IMR-90 (cell line): Measurements from ENCODE around the gene GGTLC2. TPM values are rescaled to one million over a fixed set of nuclear protein-coding genes. Genes with fewer than 3 reads are reported as not detected.

Experiments
- ATAC-seq: fragments of 200-7000 bp; cut with Tn5 transposase; 2 replicates; pipeline ENCODE4 v1.9.1; 2020; ENCODE audit warnings: low read depth, mild to moderate bottlenecking, moderate library complexity
- BruUV-seq: library from RNA; stranded (reverse); fragments of 400-500 nt; replicated peaks from 2 replicates; lab custom pipeline; 2021; lab: Mats Ljungman, UMichigan
- CTCF ChIA-PET: fragments of 300-600 bp; formaldehyde crosslinking; extraction: SDS; loops from one replicate; lab custom pipeline; 2021; ENCODE audit warnings: antibody characterized with exemption; lab: Yijun Ruan, JAX
- POLR2A ChIA-PET: fragments of 300-600 bp; sonication (Branson Sonifier 250); formaldehyde crosslinking; loops from one replicate; lab custom pipeline; 2022; ENCODE audit warnings: antibody characterized with exemption; ENCODE audit not compliant: unreplicated experiment; lab: Charles Lee
- DNase-seq: peaks from one replicate; pipeline ENCODE4 v3.0.0; 2013
- H2AFZ ChIP-seq: replicated peaks from 2 replicates; pipeline ENCODE3; 2013; ENCODE audit warnings: low read length, mild to moderate bottlenecking; ENCODE audit not compliant: poor library complexity
- H2AK5ac ChIP-seq: 2 replicates; pipeline ENCODE4 v1.6.1; 2013; ENCODE audit warnings: low read depth, low read length, inconsistent platforms
- H2AK9ac ChIP-seq: replicated peaks from 2 replicates; pipeline ENCODE3; 2013; ENCODE audit warnings: mild to moderate bottlenecking, low read depth, low read length, moderate library complexity; ENCODE audit not compliant: poor library complexity
- H2BK120ac ChIP-seq: 2 replicates; pipeline ENCODE4 v1.6.1; 2013; ENCODE audit warnings: low read depth, low read length, inconsistent platforms
- H2BK15ac ChIP-seq: 3 replicates; pipeline ENCODE4 v1.6.1; 2013; ENCODE audit warnings: low read depth, low read length, inconsistent platforms
- H2BK20ac ChIP-seq: 2 replicates; pipeline ENCODE4 v1.6.1; 2013; ENCODE audit warnings: low read depth, mild to moderate bottlenecking, inconsistent platforms, low read length, moderate library complexity
- H2BK5ac ChIP-seq: 2 replicates; pipeline ENCODE4 v1.6.1; 2013; ENCODE audit warnings: mild to moderate bottlenecking, low read depth, low read length, inconsistent platforms; ENCODE audit not compliant: poor library complexity, severe bottlenecking
- H3K14ac ChIP-seq: replicated peaks from 2 replicates; pipeline ENCODE4 v1.6.1; 2013; ENCODE audit warnings: low read depth, low read length, inconsistent platforms
- H3K18ac ChIP-seq: 2 replicates; pipeline ENCODE4 v1.6.1; 2013; ENCODE audit warnings: low read depth, low read length, control low read depth
- H3K23ac ChIP-seq: 2 replicates; pipeline ENCODE4 v1.6.1; 2013; ENCODE audit warnings: low read depth, low read length, inconsistent platforms
- H3K27ac ChIP-seq: 2 replicates; pipeline ENCODE4 v1.5.1; 2013; ENCODE audit warnings: mild to moderate bottlenecking, control low read depth, low read length; ENCODE audit not compliant: insufficient read depth
- H3K27me3 ChIP-seq: 2 replicates; pipeline ENCODE4 v1.6.1; 2013; ENCODE audit warnings: low read length; ENCODE audit not compliant: control insufficient read depth, insufficient read depth
- H3K36me3 ChIP-seq: 2 replicates; pipeline ENCODE4 v1.6.1; 2013; ENCODE audit warnings: low read length, mixed read lengths; ENCODE audit not compliant: control insufficient read depth, insufficient read depth
- H3K4ac ChIP-seq: 2 replicates; pipeline ENCODE4 v1.6.1; 2013; ENCODE audit warnings: low read depth, low read length, inconsistent platforms
- H3K4me1 ChIP-seq: 2 replicates; pipeline ENCODE4 v1.6.1; 2013; ENCODE audit warnings: low read length, mixed read lengths; ENCODE audit not compliant: control insufficient read depth, insufficient read depth
- H3K4me2 ChIP-seq: 2 replicates; pipeline ENCODE4 v1.6.1; 2013; ENCODE audit warnings: low read depth, mild to moderate bottlenecking, control low read depth, low read length, moderate library complexity
- H3K4me3 ChIP-seq: 2 replicates; pipeline ENCODE4 v1.5.1; 2013; ENCODE audit warnings: low read depth, mild to moderate bottlenecking, control low read depth, low read length, moderate library complexity; ENCODE audit not compliant: insufficient read depth
- H3K56ac ChIP-seq: 2 replicates; pipeline ENCODE4 v1.6.1; 2013; ENCODE audit warnings: low read length, inconsistent platforms; ENCODE audit not compliant: insufficient read depth; ENCODE audit errors: extremely low read depth
- H3K79me1 ChIP-seq, 2 experiments: 2 replicates each; pipeline ENCODE4 v1.6.1; 2013; ENCODE audit warnings: low read length in 2 of 2, inconsistent platforms in 1 of 2, low read depth in 1 of 2
- H3K9ac ChIP-seq: 2 replicates; pipeline ENCODE4 v1.6.1; 2013; ENCODE audit warnings: low read depth, low read length, control low read depth
- H3K9me1 ChIP-seq: 2 replicates; pipeline ENCODE4 v1.6.1; 2013; ENCODE audit warnings: low read length, inconsistent platforms; ENCODE audit not compliant: insufficient read depth
- H3K9me3 ChIP-seq: 2 replicates; pipeline ENCODE4 v1.6.1; 2013; ENCODE audit warnings: low read length; ENCODE audit not compliant: control insufficient read depth, insufficient read depth
- H4K20me1 ChIP-seq: 2 replicates; pipeline ENCODE4 v1.6.1; 2013; ENCODE audit warnings: low read length, inconsistent platforms; ENCODE audit not compliant: insufficient read depth
- H4K5ac ChIP-seq: 2 replicates; pipeline ENCODE4 v1.6.1; 2013; ENCODE audit warnings: mild to moderate bottlenecking, low read depth, low read length, control low read depth
- H4K8ac ChIP-seq, 2 experiments: 2 replicates each; pipeline ENCODE4 v1.6.1; 2013; ENCODE audit warnings: low read depth in 2 of 2, low read length in 2 of 2, control low read depth in 1 of 2, inconsistent platforms in 1 of 2
- H4K91ac ChIP-seq: 2 replicates; pipeline ENCODE4 v1.6.1; 2013; ENCODE audit warnings: low read depth, low read length, inconsistent platforms; ENCODE audit not compliant: insufficient read depth
- BHLHE40 ChIP-seq: fragments of 150-350 bp; IDR thresholded peaks from 2 replicates; pipeline ENCODE4 v1.6.1; 2016; ENCODE audit warnings: mild to moderate bottlenecking, low read depth, low read length
- CEBPB ChIP-seq: IDR thresholded peaks from 2 replicates; pipeline ENCODE4 v1.6.1; 2012; ENCODE audit warnings: low read depth, low read length, improper control_type of control experiment
- CHD1 ChIP-seq: IDR thresholded peaks from 2 replicates; pipeline ENCODE4 v1.6.1; 2012; ENCODE audit warnings: low read depth, low read length, improper control_type of control experiment
- FOS ChIP-seq: fragments of 150-350 bp; IDR thresholded peaks from 2 replicates; pipeline ENCODE4 v1.6.1; 2016; ENCODE audit warnings: low read depth, low read length
- MAFK ChIP-seq: IDR thresholded peaks from 2 replicates; pipeline ENCODE4 v1.6.1; 2012; ENCODE audit warnings: low read depth, low read length, improper control_type of control experiment
- MAZ ChIP-seq: IDR thresholded peaks from 2 replicates; pipeline ENCODE4 v1.6.1; 2012; ENCODE audit warnings: low read depth, mild to moderate bottlenecking, low read length, improper control_type of control experiment, moderate library complexity, borderline replicate concordance
- MXI1 ChIP-seq: IDR thresholded peaks from 2 replicates; pipeline ENCODE4 v1.6.1; 2012; ENCODE audit warnings: low read depth, mild to moderate bottlenecking, low read length, moderate library complexity, borderline replicate concordance
- NFE2L2 ChIP-seq: fragments of 150-350 bp; IDR thresholded peaks from 2 replicates; pipeline ENCODE4 v1.6.1; 2016; ENCODE audit warnings: low read depth, mild to moderate bottlenecking, low read length
- POLR2A ChIP-seq: IDR thresholded peaks from 2 replicates; pipeline ENCODE4 v1.6.1; 2012; ENCODE audit warnings: mild to moderate bottlenecking, low read depth, low read length
- RAD21 ChIP-seq: IDR thresholded peaks from 2 replicates; pipeline ENCODE4 v1.6.1; 2012; ENCODE audit warnings: low read length, improper control_type of control experiment
- RCOR1 ChIP-seq: IDR thresholded peaks from 2 replicates; pipeline ENCODE4 v1.6.1; 2012; ENCODE audit warnings: mild to moderate bottlenecking, low read length, improper control_type of control experiment; ENCODE audit not compliant: insufficient replicate concordance
- RFX5 ChIP-seq: IDR thresholded peaks from 2 replicates; pipeline ENCODE4 v1.8.0; 2012; ENCODE audit warnings: low read depth, mild to moderate bottlenecking, low read length, moderate library complexity
- SMC3 ChIP-seq: fragments of 150-350 bp; IDR thresholded peaks from 2 replicates; pipeline ENCODE4 v1.6.1; 2016; ENCODE audit warnings: low read depth, mild to moderate bottlenecking, antibody characterized with exemption, low read length, moderate library complexity
- WGBS, 2 experiments: methylation state at CpG; one replicate each; pipeline versions ENCODE4 v1.1.5 to v1.1.7; 2013; ENCODE audit warnings: missing lambda C conversion rate in 2 of 2; ENCODE audit not compliant: insufficient read length in 1 of 2; ENCODE audit errors: extremely low coverage in 2 of 2; 5-methylcytosine and 5-hydroxymethylcytosine counted together
- dilution Hi-C: fragments of 300-500 bp; cut with HindIII; formaldehyde crosslinking; loops from one replicate; pipeline ENCODE4 v1.14.3; 2018; ENCODE audit warnings: low sequenced_read_pairs; ENCODE audit not compliant: unreplicated experiment
- in situ Hi-C: fragments of 300-500 bp; cut with MboI; formaldehyde crosslinking; loops from 3 replicates; pipeline ENCODE4 v1.14.3; 2019; ENCODE audit warnings: low sequenced_read_pairs, inconsistent platforms, mixed read lengths
- intact Hi-C: fragments of 100-400 bp; cut with micrococcal nuclease; formaldehyde crosslinking; loops from 2 replicates; pipeline ENCODE4 v1.10.0; 2022
- polyA plus RNA-seq, 3 experiments: library from polyadenylated mRNA; depleted of rRNA; stranded (reverse); fragments of >200 nt; gene quantifications; 2 replicates each; pipeline ENCODE4 v1.2.3, GENCODE V29; 2012; ENCODE audit warnings: low replicate concordance in 1 of 3
- total RNA-seq: library from RNA; depleted of rRNA; stranded (reverse); fragments of >200 nt; gene quantifications from 2 replicates; pipeline ENCODE4 v1.2.3, GENCODE V29; 2012
- TF ChIP-seq, protein P1 (sequence below): fragments of 150-350 bp; IDR thresholded peaks from 2 replicates; pipeline ENCODE4 v1.6.1; 2016; ENCODE audit warnings: low read depth, mild to moderate bottlenecking, low read length, moderate library complexity, borderline replicate concordance
- TF ChIP-seq, protein P2 (sequence below): fragments of 150-350 bp; IDR thresholded peaks from 2 replicates; pipeline ENCODE4 v1.6.1; 2017; ENCODE audit warnings: mild to moderate bottlenecking, antibody characterized with exemption, low read length, low read depth
- TF ChIP-seq, protein P3 (sequence below): conservative IDR thresholded peaks from 2 replicates; pipeline ENCODE4 v1.5.1; 2012; ENCODE audit warnings: mild to moderate bottlenecking, low read depth, low read length, improper control_type of control experiment

Gene GGTLC2
- total and polyA plus RNA-seq, 2 of the 4 experiments (the other 2 are of a cell fraction): 0.09 TPM; not detected in 1

DNA sequence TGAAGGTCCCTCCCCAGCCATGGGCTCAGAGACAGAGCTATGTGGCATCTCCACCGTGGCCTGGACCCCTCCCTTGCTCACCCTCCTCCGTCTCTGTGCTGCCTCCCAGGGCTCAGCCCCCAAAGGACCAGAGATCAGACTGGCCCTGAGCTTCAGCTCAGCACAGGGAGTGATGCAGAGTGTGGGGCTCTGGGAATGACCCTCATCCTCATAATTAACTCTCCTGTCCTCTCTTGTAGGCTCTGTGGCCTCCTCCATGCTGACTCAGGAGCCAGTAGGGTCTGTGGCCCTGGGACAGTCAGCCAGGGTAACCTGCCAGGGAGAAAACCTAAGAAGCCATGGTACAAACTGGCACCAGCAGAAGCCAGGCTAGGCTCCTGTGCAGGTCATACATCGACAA lies 28.7 kb downstream of the GGTLC2 start:
- Histone ChIP-seq H3K79me1 (no peaks in the 10 kb centered on the region), H2BK120ac (no peak overlapping the region), H3K9me3 (peaks cover 4% of the 10 kb centered on the region; the same call in 1 of the 2 replicates), H3K4me1 (no peaks in the 10 kb centered on the region), H3K56ac (no peak overlapping the region), H3K4me2 (no peak overlapping the region), H2AFZ (no peak overlapping the region), H2AK5ac (no peak overlapping the region), H4K20me1 (no peaks in the 10 kb centered on the region), H2BK5ac (no peak overlapping the region), H3K27me3 (peaks cover 30% of the 10 kb centered on the region), H3K36me3 (no peaks in the 10 kb centered on the region), H2AK9ac (no peak overlapping the region), H3K9me1 (no peaks in the 10 kb centered on the region), H4K8ac (no peak overlapping the region), H2BK20ac (no peak overlapping the region), H4K5ac (no peak overlapping the region), H3K4me3 (no peak overlapping the region), H3K14ac (no peak overlapping the region), H3K27ac (no peak overlapping the region), H3K9ac (no peak overlapping the region), H2BK15ac (no peak overlapping the region), H3K18ac (no peak overlapping the region), H4K91ac (no peak overlapping the region), H3K23ac (no peak overlapping the region), H3K4ac (no peak overlapping the region)
- intact Hi-C loops (no loop called here), dilution Hi-C loops (no loop called here), in situ Hi-C loops (no loop called here)
- DNase-seq (no peak), ATAC-seq (no peak)
- CTCF ChIA-PET: no interaction called here
- no CpG with 5 or more reads among the region's 3 CpGs for WGBS, 2 experiments
- POLR2A ChIA-PET: no interaction called here
- BruUV-seq: no TSS peak
- no peak for TF ChIP-seq RAD21
- no peak for TF ChIP-seq RFX5
- TF ChIP-seq POLR2A: no peak
- TF ChIP-seq CHD1: no peak
- TF ChIP-seq NFE2L2: no peak
- no peak for TF ChIP-seq SMC3
- TF ChIP-seq, protein P1, sequence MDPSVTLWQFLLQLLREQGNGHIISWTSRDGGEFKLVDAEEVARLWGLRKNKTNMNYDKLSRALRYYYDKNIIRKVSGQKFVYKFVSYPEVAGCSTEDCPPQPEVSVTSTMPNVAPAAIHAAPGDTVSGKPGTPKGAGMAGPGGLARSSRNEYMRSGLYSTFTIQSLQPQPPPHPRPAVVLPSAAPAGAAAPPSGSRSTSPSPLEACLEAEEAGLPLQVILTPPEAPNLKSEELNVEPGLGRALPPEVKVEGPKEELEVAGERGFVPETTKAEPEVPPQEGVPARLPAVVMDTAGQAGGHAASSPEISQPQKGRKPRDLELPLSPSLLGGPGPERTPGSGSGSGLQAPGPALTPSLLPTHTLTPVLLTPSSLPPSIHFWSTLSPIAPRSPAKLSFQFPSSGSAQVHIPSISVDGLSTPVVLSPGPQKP: no peak
- no peak for TF ChIP-seq RCOR1
- no peak for TF ChIP-seq FOS
- no peak for TF ChIP-seq MXI1
- no peak for TF ChIP-seq BHLHE40
- TF ChIP-seq, protein P2, sequence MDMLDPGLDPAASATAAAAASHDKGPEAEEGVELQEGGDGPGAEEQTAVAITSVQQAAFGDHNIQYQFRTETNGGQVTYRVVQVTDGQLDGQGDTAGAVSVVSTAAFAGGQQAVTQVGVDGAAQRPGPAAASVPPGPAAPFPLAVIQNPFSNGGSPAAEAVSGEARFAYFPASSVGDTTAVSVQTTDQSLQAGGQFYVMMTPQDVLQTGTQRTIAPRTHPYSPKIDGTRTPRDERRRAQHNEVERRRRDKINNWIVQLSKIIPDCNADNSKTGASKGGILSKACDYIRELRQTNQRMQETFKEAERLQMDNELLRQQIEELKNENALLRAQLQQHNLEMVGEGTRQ: no peak
- no peak for TF ChIP-seq CEBPB
- TF ChIP-seq, protein P3, sequence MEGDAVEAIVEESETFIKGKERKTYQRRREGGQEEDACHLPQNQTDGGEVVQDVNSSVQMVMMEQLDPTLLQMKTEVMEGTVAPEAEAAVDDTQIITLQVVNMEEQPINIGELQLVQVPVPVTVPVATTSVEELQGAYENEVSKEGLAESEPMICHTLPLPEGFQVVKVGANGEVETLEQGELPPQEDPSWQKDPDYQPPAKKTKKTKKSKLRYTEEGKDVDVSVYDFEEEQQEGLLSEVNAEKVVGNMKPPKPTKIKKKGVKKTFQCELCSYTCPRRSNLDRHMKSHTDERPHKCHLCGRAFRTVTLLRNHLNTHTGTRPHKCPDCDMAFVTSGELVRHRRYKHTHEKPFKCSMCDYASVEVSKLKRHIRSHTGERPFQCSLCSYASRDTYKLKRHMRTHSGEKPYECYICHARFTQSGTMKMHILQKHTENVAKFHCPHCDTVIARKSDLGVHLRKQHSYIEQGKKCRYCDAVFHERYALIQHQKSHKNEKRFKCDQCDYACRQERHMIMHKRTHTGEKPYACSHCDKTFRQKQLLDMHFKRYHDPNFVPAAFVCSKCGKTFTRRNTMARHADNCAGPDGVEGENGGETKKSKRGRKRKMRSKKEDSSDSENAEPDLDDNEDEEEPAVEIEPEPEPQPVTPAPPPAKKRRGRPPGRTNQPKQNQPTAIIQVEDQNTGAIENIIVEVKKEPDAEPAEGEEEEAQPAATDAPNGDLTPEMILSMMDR: no peak
- TF ChIP-seq MAZ: no peak
- no peak for TF ChIP-seq MAFK
